Panc1 (cell line): ENCODE measurements around the gene IL1RAPL1.

Experiments
- CTCF ChIP-seq: fragments of 450-650 bp; IDR thresholded peaks from 2 replicates; pipeline ENCODE4 v1.5.1; 2017; ENCODE audit warnings: mild to moderate bottlenecking
- POLR2AphosphoS5 ChIP-seq: IDR thresholded peaks from 2 replicates; pipeline ENCODE4 v1.6.1; 2012; ENCODE audit warnings: mild to moderate bottlenecking, low read depth, low read length, moderate library complexity
- SIN3A ChIP-seq: IDR thresholded peaks from 2 replicates; pipeline ENCODE4 v1.6.1; 2012; ENCODE audit warnings: low read depth, mild to moderate bottlenecking, low read length, moderate library complexity, borderline replicate concordance; ENCODE audit not compliant: insufficient read depth
- TCF7L2 ChIP-seq: IDR thresholded peaks from 2 replicates; pipeline ENCODE4 v1.6.1; 2011; ENCODE audit warnings: mild to moderate bottlenecking, low read depth, low read length, inconsistent platforms
- TF ChIP-seq, protein P1 (sequence below), 2 experiments: IDR thresholded peaks; 2 replicates each; pipeline ENCODE4 v1.6.1; 2011 to 2012; ENCODE audit warnings: low read depth in 2 of 2, control low read depth in 1 of 2, low read length in 1 of 2, mild to moderate bottlenecking in 1 of 2, moderate library complexity in 1 of 2; ENCODE audit not compliant: insufficient read depth in 1 of 2

GRCh38 chrX:28880136-28880535 lies 292.9 kb downstream of the IL1RAPL1 start:
- TF ChIP-seq, protein P1, sequence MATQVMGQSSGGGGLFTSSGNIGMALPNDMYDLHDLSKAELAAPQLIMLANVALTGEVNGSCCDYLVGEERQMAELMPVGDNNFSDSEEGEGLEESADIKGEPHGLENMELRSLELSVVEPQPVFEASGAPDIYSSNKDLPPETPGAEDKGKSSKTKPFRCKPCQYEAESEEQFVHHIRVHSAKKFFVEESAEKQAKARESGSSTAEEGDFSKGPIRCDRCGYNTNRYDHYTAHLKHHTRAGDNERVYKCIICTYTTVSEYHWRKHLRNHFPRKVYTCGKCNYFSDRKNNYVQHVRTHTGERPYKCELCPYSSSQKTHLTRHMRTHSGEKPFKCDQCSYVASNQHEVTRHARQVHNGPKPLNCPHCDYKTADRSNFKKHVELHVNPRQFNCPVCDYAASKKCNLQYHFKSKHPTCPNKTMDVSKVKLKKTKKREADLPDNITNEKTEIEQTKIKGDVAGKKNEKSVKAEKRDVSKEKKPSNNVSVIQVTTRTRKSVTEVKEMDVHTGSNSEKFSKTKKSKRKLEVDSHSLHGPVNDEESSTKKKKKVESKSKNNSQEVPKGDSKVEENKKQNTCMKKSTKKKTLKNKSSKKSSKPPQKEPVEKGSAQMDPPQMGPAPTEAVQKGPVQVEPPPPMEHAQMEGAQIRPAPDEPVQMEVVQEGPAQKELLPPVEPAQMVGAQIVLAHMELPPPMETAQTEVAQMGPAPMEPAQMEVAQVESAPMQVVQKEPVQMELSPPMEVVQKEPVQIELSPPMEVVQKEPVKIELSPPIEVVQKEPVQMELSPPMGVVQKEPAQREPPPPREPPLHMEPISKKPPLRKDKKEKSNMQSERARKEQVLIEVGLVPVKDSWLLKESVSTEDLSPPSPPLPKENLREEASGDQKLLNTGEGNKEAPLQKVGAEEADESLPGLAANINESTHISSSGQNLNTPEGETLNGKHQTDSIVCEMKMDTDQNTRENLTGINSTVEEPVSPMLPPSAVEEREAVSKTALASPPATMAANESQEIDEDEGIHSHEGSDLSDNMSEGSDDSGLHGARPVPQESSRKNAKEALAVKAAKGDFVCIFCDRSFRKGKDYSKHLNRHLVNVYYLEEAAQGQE (IDR thresholded peaks at IDR 0.05; ENCODE audit: insufficient read depth in 1 of 2, low read depth in 2 of 2, low read length in 1 of 2), result no peak
- no peak for TF ChIP-seq CTCF
- TF ChIP-seq POLR2AphosphoS5, result no peak
- no peak for TF ChIP-seq TCF7L2
- TF ChIP-seq SIN3A, result no peak
